Gastroesophageal sphincter (tissue), 3 donors: Measurements from ENCODE around the gene COA5.

Experiments
- POLR2AphosphoS5 ChIP-seq: sonication (generic); formaldehyde crosslinking; IDR thresholded peaks from one replicate; pipeline ENCODE4 v1.6.1; 2017; ENCODE audit warnings: antibody characterized with exemption
- TF ChIP-seq, protein P1 (sequence below), 4 experiments: fragments of 200-600 bp in 2 of 4; fragments of 450-650 bp in 2 of 4; sonication (generic) in 1 of 4; IDR thresholded peaks; one replicate each; pipeline ENCODE4 v1.5.1; 2017 to 2019; ENCODE audit warnings: antibody characterized with exemption in 4 of 4, mild to moderate bottlenecking in 2 of 4, moderate library complexity in 2 of 4

DNA sequence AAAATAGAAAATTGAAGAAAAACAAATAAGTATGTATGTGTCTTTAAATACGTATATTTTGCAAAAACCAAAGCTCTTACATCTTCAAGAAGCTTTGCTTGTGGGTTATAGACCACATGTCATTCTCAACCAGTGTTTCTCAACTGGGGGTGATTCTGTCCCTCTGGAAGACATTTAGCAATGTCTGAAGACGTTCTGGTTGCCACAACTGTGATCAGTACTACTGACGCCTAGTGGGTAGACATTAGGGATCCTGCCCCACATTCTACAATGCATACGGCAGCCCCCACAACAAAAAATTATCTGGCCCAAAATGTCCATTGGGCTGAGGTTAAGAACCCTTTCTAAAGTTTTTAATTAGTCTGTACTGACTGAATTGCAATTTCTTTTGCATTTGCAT is 48.5 kb upstream of the COA5 start:
- TF ChIP-seq, protein P1, sequence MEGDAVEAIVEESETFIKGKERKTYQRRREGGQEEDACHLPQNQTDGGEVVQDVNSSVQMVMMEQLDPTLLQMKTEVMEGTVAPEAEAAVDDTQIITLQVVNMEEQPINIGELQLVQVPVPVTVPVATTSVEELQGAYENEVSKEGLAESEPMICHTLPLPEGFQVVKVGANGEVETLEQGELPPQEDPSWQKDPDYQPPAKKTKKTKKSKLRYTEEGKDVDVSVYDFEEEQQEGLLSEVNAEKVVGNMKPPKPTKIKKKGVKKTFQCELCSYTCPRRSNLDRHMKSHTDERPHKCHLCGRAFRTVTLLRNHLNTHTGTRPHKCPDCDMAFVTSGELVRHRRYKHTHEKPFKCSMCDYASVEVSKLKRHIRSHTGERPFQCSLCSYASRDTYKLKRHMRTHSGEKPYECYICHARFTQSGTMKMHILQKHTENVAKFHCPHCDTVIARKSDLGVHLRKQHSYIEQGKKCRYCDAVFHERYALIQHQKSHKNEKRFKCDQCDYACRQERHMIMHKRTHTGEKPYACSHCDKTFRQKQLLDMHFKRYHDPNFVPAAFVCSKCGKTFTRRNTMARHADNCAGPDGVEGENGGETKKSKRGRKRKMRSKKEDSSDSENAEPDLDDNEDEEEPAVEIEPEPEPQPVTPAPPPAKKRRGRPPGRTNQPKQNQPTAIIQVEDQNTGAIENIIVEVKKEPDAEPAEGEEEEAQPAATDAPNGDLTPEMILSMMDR (IDR thresholded peaks at IDR 0.05), result no peak
- TF ChIP-seq POLR2AphosphoS5, result no peak
